Myocyte (in vitro differentiated cells): Measurements from ENCODE around the gene ARHGEF38. TPM values are rescaled to one million over a fixed set of nuclear protein-coding genes. Genes with fewer than 3 reads are reported as not detected.
A peak's percentile ranks its signal among the peaks of the same experiment; 100 is the strongest.
"Not testable (repeated sequence)": the region's sequence is repeated elsewhere in the genome, so short reads cannot be mapped to it uniquely, and the experiment has no call there.

Experiments
- DNase-seq: peaks from one replicate; pipeline ENCODE4 v3.0.0-alpha.2; 2012; ENCODE audit warnings: low read depth
- total RNA-seq: library from RNA; depleted of rRNA; stranded (reverse); fragments of >200 nt; gene quantifications from 2 replicates; pipeline ENCODE4 v1.2.3, GENCODE V29; 2014

Gene ARHGEF38
- total RNA-seq, 1 donor from 2014 or later, result 0.13 TPM

GRCh38 chr4:105650190-105650589 is 97.8 kb downstream of the ARHGEF38 start:
- DNase-seq, result no peak

- no peak for DNase-seq
Observed at GRCh38 chr4:105651884-105652283, 99.5 kb downstream of the ARHGEF38 start.

- DNase-seq, result no peak
Observed at GRCh38 chr4:105652286-105652888, 100.0 kb downstream of the ARHGEF38 start.

GRCh38 chr4:105657117-105657765 is 104.8 kb downstream of the ARHGEF38 start:
- DNase-seq, result no peak

GRCh38 chr4:105659190-105659589 is 106.8 kb downstream of the ARHGEF38 start:
- no peak for DNase-seq

- no peak for DNase-seq
Observed at GRCh38 chr4:105661028-105661427, 108.6 kb downstream of the ARHGEF38 start.

GRCh38 chr4:105662935-105663675 is 110.7 kb downstream of the ARHGEF38 start:
- no peak for DNase-seq

GRCh38 chr4:105666693-105667092 is 114.3 kb downstream of the ARHGEF38 start:
- DNase-seq, result peak; percentile 58

- no peak for DNase-seq
Observed at GRCh38 chr4:105670684-105671083, 118.3 kb downstream of the ARHGEF38 start.

GRCh38 chr4:105671301-105671700 is 118.9 kb downstream of the ARHGEF38 start:
- no peak for DNase-seq

GRCh38 chr4:105674011-105674410 is 121.6 kb downstream of the ARHGEF38 start:
- DNase-seq, result no peak

- DNase-seq, result no peak
Observed at GRCh38 chr4:105677709-105678108, 125.3 kb downstream of the ARHGEF38 start.

- peak; percentile 49 for DNase-seq
Observed at GRCh38 chr4:105679186-105679585, 126.8 kb downstream of the ARHGEF38 start.

GRCh38 chr4:105683038-105683437 is 130.6 kb downstream of the ARHGEF38 start:
- no peak for DNase-seq

- DNase-seq, result peak; percentile 38
Observed at GRCh38 chr4:105686571-105686970, 134.2 kb downstream of the ARHGEF38 start.

GRCh38 chr4:105694812-105695211 is 142.4 kb downstream of the ARHGEF38 start:
- not testable (repeated sequence) for DNase-seq

GRCh38 chr4:105695832-105696231 is 143.4 kb downstream of the ARHGEF38 start:
- DNase-seq, result not testable (repeated sequence)

- DNase-seq, result no peak
Observed at GRCh38 chr4:105698607-105699006, 146.2 kb downstream of the ARHGEF38 start.

- DNase-seq, result no peak
Observed at GRCh38 chr4:105707782-105708180, 155.4 kb downstream of the ARHGEF38 start.

GRCh38 chr4:105708181-105709080 is 156.0 kb downstream of the ARHGEF38 start, which contains the start of the genes GSTCD and INTS12:
Gene GSTCD (plus strand): TSS chr4:105708784. CDS start chr4:105717614, 8,830 bp downstream.
Gene INTS12 (minus strand): TSS chr4:105708689. CDS start chr4:105700005, 8,684 bp downstream.
- DNase-seq, result peak; percentile 96

- peak; percentile 26 for DNase-seq
Observed at GRCh38 chr4:105709081-105709450, 156.6 kb downstream of the ARHGEF38 start.
